HUES64 (cell line): ENCODE measurements around the gene ATRN.

ENCODE experiments used
- H3K27ac ChIP-seq: 2 replicates; pipeline ENCODE4 v1.7.0; 2013; ENCODE audit warnings: low read depth, low read length, inconsistent platforms
- H3K27me3 ChIP-seq: 2 replicates; pipeline ENCODE4 v1.6.1; 2013; ENCODE audit warnings: mild to moderate bottlenecking, low read length; ENCODE audit not compliant: insufficient read depth
- H3K36me3 ChIP-seq: 2 replicates; pipeline ENCODE4 v1.6.1; 2013; ENCODE audit warnings: mild to moderate bottlenecking, low read length; ENCODE audit not compliant: insufficient read depth
- H3K4me1 ChIP-seq: 2 replicates; pipeline ENCODE4 v1.6.1; 2013; ENCODE audit warnings: mild to moderate bottlenecking, low read length, moderate library complexity; ENCODE audit not compliant: insufficient read depth
- H3K4me3 ChIP-seq: 2 replicates; pipeline ENCODE4 v1.5.1; 2013; ENCODE audit warnings: mild to moderate bottlenecking, low read length, moderate library complexity
- H3K9ac ChIP-seq: 2 replicates; pipeline ENCODE4 v1.6.1; 2013; ENCODE audit warnings: mild to moderate bottlenecking, low read depth, low read length
- H3K9me3 ChIP-seq: 2 replicates; pipeline ENCODE4 v1.6.1; 2013; ENCODE audit warnings: low read depth, low read length; ENCODE audit not compliant: insufficient read depth
- WGBS: fragments of 150-250, 120-280 bp; methylation state at CpG from one replicate; pipeline ENCODE4 v1.1.7; 2013; ENCODE audit warnings: missing lambda C conversion rate; 5-methylcytosine and 5-hydroxymethylcytosine counted together

Gene ATRN

DNA sequence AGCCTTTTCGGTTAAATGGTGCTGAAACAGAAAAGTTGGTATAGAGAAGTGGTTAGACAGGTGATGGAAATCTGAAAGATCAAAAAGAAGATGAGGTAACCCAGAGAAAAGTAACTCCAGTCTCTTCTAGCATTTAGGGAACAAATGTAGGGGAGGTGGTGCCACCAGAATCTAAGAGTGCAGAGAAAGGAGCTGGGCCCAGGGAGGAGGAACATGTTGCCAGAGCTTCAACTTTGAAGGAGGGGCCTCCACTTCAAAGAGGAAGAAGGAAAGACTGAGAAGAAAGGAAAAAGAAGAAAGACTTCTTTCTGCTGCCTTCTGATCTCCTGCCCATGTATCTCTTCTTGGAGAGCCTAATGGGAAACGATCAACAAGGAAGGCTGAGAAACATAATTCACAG lies 23.5 kb upstream of the ATRN start:
- no peaks in the 10 kb centered on the region for H3K36me3 ChIP-seq
- no peak overlapping the region for H3K4me3 ChIP-seq
- no peak overlapping the region for H3K27ac ChIP-seq
- H3K9me3 ChIP-seq: no peaks in the 10 kb centered on the region; the same call in 1 of the 2 replicates
- no peak overlapping the region for H3K9ac ChIP-seq
- 97% methylated on average over 2 of the region's 2 CpGs for WGBS
- H3K27me3 ChIP-seq: no peaks in the 10 kb centered on the region
- H3K4me1 ChIP-seq: no peaks in the 10 kb centered on the region

- Histone ChIP-seq H3K36me3 (no peaks in the 10 kb centered on the region), H3K4me1 (no peaks in the 10 kb centered on the region), H3K27me3 (no peaks in the 10 kb centered on the region), H3K27ac (no peak overlapping the region), H3K9ac (no peak overlapping the region), H3K4me3 (no peak overlapping the region), H3K9me3 (no peaks in the 10 kb centered on the region)
- 64% methylated on average over 1 of the region's 1 CpG for WGBS
These were observed 21.5 kb upstream of the ATRN start for GRCh38 chr20:3449319-3449718.

DNA sequence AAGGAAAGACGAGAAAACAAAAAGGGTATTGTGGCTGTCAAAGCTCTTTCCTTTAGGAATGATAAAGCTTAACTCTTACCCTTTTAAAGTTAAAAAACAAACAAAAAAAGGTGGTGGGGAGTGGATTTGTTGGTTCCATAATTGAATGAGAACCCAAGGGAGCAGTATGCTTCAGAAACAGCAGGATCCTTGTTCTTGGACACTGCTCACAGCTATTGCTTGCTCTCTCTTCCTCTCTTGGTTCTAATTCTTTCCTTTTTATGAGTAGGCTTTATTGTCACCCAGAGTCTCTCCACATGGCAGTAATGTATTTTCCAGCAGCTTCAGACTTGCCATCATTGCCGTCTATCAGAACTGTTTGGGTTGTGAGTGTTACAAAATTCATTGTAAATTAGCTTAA lies 18.7 kb upstream of the ATRN start:
- H3K27ac ChIP-seq: no peak overlapping the region
- H3K9me3 ChIP-seq: no peaks in the 10 kb centered on the region
- no peaks in the 10 kb centered on the region for H3K27me3 ChIP-seq
- no peaks in the 10 kb centered on the region for H3K4me1 ChIP-seq
- no peak overlapping the region for H3K9ac ChIP-seq
- no peak overlapping the region for H3K4me3 ChIP-seq
- no peaks in the 10 kb centered on the region for H3K36me3 ChIP-seq
- 83% methylated on average over 1 of the region's 2 CpGs for WGBS

DNA sequence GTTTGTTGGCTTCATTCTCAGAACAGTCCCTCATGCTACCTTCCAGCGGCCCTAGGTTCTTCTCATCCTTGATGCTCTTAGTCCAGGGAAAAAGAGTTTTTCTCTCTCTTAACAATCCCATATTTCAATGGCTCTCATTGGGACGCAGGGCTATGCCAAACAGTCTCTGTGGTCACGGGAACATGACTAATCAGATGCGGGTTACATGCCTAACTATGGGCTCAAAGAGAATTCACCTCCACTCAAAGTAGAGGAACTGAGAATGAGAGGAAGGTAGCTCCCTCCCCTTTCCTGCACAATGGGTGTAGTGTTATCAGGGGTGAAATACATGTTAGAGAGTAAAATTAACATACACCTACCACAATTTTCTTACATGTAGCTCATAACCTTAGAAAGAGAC lies 18.1 kb upstream of the ATRN start:
- H3K9ac ChIP-seq: no peak overlapping the region
- WGBS: 90% methylated on average over 4 of the region's 4 CpGs

GRCh38 chr20:3454831-3455230 lies 16.0 kb upstream of the ATRN start:
- Histone ChIP-seq H3K36me3 (no peaks in the 10 kb centered on the region), H3K4me3 (no peak overlapping the region), H3K4me1 (no peaks in the 10 kb centered on the region), H3K9me3 (no peaks in the 10 kb centered on the region), H3K27ac (no peak overlapping the region), H3K27me3 (no peaks in the 10 kb centered on the region), H3K9ac (no peak overlapping the region)
- WGBS: 60% methylated on average over 5 of the region's 5 CpGs

More for the DNA sequence above, 18.1 kb upstream of the ATRN start:
- no peaks in the 10 kb centered on the region for H3K4me1 ChIP-seq
- no peaks in the 10 kb centered on the region for H3K9me3 ChIP-seq
- H3K4me3 ChIP-seq: no peak overlapping the region
- no peaks in the 10 kb centered on the region for H3K36me3 ChIP-seq
- no peak overlapping the region for H3K27ac ChIP-seq
- no peaks in the 10 kb centered on the region for H3K27me3 ChIP-seq

- Histone ChIP-seq H3K4me1 (peaks cover 8% of the 10 kb centered on the region; the same call in 1 of the 2 replicates), H3K9ac (no peak overlapping the region), H3K9me3 (no peaks in the 10 kb centered on the region), H3K4me3 (no peak overlapping the region), H3K36me3 (no peaks in the 10 kb centered on the region), H3K27ac (no peak overlapping the region), H3K27me3 (no peaks in the 10 kb centered on the region)
- 79% methylated on average over 3 of the region's 4 CpGs for WGBS
These were observed 14.2 kb upstream of the ATRN start for GRCh38 chr20:3456648-3457047.

GRCh38 chr20:3459881-3460307 lies 10.9 kb upstream of the ATRN start:
- WGBS: 100% methylated on average over 1 of the region's 1 CpG
- Histone ChIP-seq H3K9me3 (no peaks in the 10 kb centered on the region), H3K4me1 (peaks cover 8% of the 10 kb centered on the region; the same call in 1 of the 2 replicates), H3K27me3 (no peaks in the 10 kb centered on the region), H3K36me3 (no peaks in the 10 kb centered on the region), H3K27ac (no peak overlapping the region), H3K4me3 (no peak overlapping the region), H3K9ac (no peak overlapping the region)

- Histone ChIP-seq H3K4me1 (peaks cover 8% of the 10 kb centered on the region; the same call in 1 of the 2 replicates), H3K9me3 (no peaks in the 10 kb centered on the region), H3K27me3 (peaks cover 14% of the 10 kb centered on the region), H3K27ac (no peak overlapping the region), H3K4me3 (no peak overlapping the region), H3K36me3 (no peaks in the 10 kb centered on the region), H3K9ac (no peak overlapping the region)
- 59% methylated on average over 11 of the region's 12 CpGs for WGBS
These were observed 9.5 kb upstream of the ATRN start for GRCh38 chr20:3461211-3461771.

- Histone ChIP-seq H3K9me3 (no peaks in the 10 kb centered on the region), H3K36me3 (no peaks in the 10 kb centered on the region), H3K27ac (no peak overlapping the region), H3K4me3 (no peak overlapping the region), H3K9ac (no peak overlapping the region), H3K4me1 (peaks cover 8% of the 10 kb centered on the region; the same call in 1 of the 2 replicates), H3K27me3 (peaks cover 22% of the 10 kb centered on the region)
- WGBS: 90% methylated on average over 11 of the region's 11 CpGs
These were observed 8.7 kb upstream of the ATRN start for GRCh38 chr20:3461911-3462677.

- Histone ChIP-seq H3K36me3 (no peaks in the 10 kb centered on the region), H3K27me3 (peaks cover 34% of the 10 kb centered on the region), H3K9ac (no peak overlapping the region), H3K4me3 (no peak overlapping the region), H3K4me1 (peaks cover 8% of the 10 kb centered on the region; the same call in 1 of the 2 replicates), H3K9me3 (no peaks in the 10 kb centered on the region), H3K27ac (no peak overlapping the region)
- WGBS: 82% methylated on average over 4 of the region's 4 CpGs
These were observed 6.7 kb upstream of the ATRN start for GRCh38 chr20:3464166-3464565.

GRCh38 chr20:3465301-3465700 lies 5.5 kb upstream of the ATRN start:
- H3K9me3 ChIP-seq: no peaks in the 10 kb centered on the region
- WGBS: 29% methylated on average over 1 of the region's 1 CpG
- no peak overlapping the region for H3K27ac ChIP-seq
- H3K27me3 ChIP-seq: peaks cover 46% of the 10 kb centered on the region
- no peaks in the 10 kb centered on the region for H3K36me3 ChIP-seq
- peaks cover 8% of the 10 kb centered on the region; the same call in 1 of the 2 replicates for H3K4me1 ChIP-seq
- no peak overlapping the region for H3K4me3 ChIP-seq
- no peak overlapping the region for H3K9ac ChIP-seq
